ENCODE data around the gene CARS1.

CARS1 gene

GRCh38 chr11:2952290-2952689, 104.9 kb downstream of the CARS1 start:
- no peak for DNase-seq

DNA sequence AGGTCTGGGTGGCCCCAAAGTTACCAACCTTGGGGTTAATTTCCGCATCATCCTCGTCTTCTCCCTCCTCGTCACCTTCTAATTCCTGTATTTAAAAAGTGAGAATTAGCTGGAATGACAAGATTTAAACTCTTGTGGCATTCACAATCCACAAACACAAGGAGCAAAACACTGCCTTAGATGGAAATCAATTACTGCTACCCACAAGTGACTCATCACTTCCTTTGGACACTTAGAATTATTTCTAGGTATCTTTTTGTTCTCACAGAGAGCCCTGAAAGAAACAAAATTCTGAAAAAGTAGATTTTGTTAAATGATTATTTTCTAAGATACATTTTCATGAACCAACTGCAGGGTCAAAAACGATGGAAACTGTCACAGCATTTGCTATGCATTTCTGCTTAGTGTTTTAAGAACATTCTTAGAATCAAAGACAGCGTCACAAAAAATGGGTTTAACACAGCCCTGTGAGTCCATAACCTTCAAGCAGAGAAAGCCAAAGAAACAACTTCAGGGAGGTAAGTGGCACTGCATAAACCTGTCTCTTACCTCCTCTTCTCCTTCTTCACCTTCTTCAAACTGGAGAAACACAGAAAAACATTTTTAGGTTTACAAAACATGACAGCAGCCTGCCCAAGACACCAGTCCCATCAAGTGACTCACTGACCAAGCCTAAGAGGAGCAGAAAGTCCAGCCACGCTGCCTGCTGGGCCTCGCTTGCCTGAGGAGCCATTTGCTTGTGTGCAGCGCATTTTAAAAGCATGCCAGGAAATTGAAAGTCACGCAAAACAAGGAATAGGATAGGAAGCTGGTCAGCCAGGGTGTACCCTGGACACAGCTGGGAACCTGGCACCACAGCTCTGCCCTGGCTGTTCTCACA, 105.8 kb downstream of the CARS1 start:
- no peak for DNase-seq

Data from hippocampal formation (tissue), 2 donors.